Measurements from ENCODE around the gene KCMF1. TPM values are rescaled to one million over a fixed set of nuclear protein-coding genes. Genes with fewer than 3 reads are reported as not detected.

KCMF1 gene
- total and polyA plus RNA-seq, 4 donors: 15.8 to 71.0 (median 47.4) TPM

DNA sequence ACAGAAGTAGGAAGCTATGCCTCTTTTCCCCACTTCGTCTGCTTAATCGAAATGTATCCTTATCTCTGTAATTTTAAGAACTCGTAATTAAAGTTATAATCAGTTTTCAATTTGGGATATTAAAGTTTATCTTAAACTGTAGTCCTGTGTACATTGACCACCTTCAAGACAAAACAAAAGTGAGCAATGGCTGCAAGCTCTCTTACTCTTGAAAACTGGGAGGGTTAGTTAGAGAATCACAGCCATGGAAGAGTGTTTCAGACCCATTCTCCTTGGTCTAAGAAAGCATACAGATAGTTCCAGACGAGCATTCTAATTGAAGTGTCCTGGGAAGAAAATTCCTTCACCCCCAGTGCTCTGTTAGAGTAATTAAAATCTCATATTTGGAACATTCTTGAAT, 2.0 kb downstream of the KCMF1 start:
- no peak for ATAC-seq (ENCODE audit: insufficient read depth, low FRiP score)
- Histone ChIP-seq H3K4me1 (ENCODE audit: control insufficient read depth in 5 of 5, insufficient read depth in 5 of 5, low read length in 5 of 5) (peaks cover 9 to 38% (median 23%) of the 10 kb centered on the region in 5 donors), H3K27ac (ENCODE audit: low read depth in 1 of 2, low read length in 1 of 2) (peak overlapping the region in 1 of 2 donors; percentile 21), H3K9ac (ENCODE audit: insufficient read depth in 1 of 2, low read length in 2 of 2) (peak overlapping the region in 1 of 2 donors; percentile 95), H3K4me3 (no peak overlapping the region), H3K36me3 (ENCODE audit: control insufficient read depth in 4 of 4, insufficient read depth in 4 of 4, low read length in 4 of 4) (peaks cover 0 to 1% (median 0%) of the 10 kb centered on the region in 4 donors), H3K27me3 (ENCODE audit: control insufficient read depth in 3 of 3, insufficient read depth in 3 of 3, low read length in 2 of 3) (no peaks in the 10 kb centered on the region), H3K9me3 (ENCODE audit: control insufficient read depth in 4 of 4, insufficient read depth in 3 of 4, low read length in 3 of 4) (no peaks in the 10 kb centered on the region)
- 12 to 33% methylated on average over 4 of the region's 4 CpGs for WGBS, 2 donors
- DNase-seq: peak in 1 of 3 donors; percentile 36
- TF ChIP-seq, protein P1, sequence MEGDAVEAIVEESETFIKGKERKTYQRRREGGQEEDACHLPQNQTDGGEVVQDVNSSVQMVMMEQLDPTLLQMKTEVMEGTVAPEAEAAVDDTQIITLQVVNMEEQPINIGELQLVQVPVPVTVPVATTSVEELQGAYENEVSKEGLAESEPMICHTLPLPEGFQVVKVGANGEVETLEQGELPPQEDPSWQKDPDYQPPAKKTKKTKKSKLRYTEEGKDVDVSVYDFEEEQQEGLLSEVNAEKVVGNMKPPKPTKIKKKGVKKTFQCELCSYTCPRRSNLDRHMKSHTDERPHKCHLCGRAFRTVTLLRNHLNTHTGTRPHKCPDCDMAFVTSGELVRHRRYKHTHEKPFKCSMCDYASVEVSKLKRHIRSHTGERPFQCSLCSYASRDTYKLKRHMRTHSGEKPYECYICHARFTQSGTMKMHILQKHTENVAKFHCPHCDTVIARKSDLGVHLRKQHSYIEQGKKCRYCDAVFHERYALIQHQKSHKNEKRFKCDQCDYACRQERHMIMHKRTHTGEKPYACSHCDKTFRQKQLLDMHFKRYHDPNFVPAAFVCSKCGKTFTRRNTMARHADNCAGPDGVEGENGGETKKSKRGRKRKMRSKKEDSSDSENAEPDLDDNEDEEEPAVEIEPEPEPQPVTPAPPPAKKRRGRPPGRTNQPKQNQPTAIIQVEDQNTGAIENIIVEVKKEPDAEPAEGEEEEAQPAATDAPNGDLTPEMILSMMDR (IDR thresholded peaks at IDR 0.05; ENCODE audit: control extremely low read depth, extremely low read depth): no peak

DNA sequence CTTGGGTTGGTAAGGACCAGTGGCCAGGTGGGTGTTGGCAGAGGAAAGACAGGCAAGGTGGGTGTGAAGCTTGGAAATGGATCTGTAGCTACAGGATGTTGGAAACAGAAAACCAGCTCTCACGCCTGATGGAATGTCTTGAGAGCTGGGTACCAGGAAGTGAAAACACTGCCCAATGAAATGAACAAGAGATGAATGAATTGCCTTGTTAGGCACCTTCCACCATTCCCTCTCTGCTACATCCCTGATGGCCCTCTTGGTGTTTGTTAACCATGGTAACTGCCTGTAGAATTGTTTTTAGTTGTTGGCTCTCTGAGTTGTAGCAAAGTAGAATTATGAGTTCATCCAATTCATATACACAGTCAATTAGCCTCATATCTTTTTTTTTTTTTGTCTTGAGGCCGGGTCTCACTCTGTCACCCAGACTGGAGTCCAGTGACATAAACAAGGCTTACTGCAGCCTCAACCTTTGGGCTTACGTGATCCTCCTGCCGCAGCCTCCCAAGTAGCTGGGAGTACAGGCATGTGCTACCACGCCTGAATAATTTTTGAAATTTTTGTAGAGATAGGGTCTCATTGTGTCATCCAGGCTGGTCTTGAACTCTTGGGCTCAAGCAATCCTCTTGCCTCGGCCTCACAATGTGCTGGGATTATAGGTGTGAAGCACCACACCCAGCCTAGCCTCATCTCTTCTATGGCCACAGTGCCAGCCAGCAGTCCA, 9.5 kb downstream of the KCMF1 start:
- Histone ChIP-seq H3K36me3 (ENCODE audit: control insufficient read depth in 4 of 4, insufficient read depth in 4 of 4, low read length in 4 of 4) (peaks cover 0 to 2% (median 0%) of the 10 kb centered on the region in 4 donors), H3K27me3 (ENCODE audit: control insufficient read depth in 3 of 3, insufficient read depth in 3 of 3, low read length in 2 of 3) (no peaks in the 10 kb centered on the region), H3K4me1 (ENCODE audit: control insufficient read depth in 5 of 5, insufficient read depth in 5 of 5, low read length in 5 of 5) (peaks cover 0 to 16% (median 9%) of the 10 kb centered on the region in 5 donors), H3K9ac (ENCODE audit: insufficient read depth in 1 of 2, low read length in 2 of 2) (no peak overlapping the region), H3K27ac (ENCODE audit: low read depth in 1 of 2, low read length in 1 of 2) (no peak overlapping the region), H3K4me3 (no peak overlapping the region), H3K9me3 (ENCODE audit: control insufficient read depth in 4 of 4, insufficient read depth in 3 of 4, low read length in 3 of 4) (no peaks in the 10 kb centered on the region)
- no peak for DNase-seq
- WGBS, 2 donors: 90% methylated on average over 6 of the region's 6 CpGs
- no peak for ATAC-seq (ENCODE audit: insufficient read depth, low FRiP score)
- TF ChIP-seq, protein P1 (IDR thresholded peaks at IDR 0.05; ENCODE audit: control extremely low read depth, extremely low read depth): no peak

DNA sequence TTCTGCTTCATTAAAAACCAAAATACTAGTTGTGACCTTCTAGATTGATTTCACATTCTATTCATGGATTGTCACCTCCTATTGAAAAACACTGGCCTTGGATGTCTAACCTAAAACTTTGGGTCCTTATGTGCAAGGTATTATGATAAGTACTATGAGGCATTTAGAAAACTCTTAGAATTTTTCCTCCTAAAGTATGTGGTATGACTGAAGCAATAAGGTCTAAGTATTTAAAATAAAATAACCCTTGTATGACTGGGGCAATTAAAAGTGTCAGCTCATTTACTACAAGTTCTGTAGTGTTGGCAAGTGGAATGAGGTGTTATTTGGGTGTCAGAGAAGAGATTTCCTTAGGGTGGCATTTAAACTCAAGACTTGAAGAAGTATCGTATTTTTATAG, 15.1 kb downstream of the KCMF1 start:
- Histone ChIP-seq H3K27ac (ENCODE audit: low read depth in 1 of 2, low read length in 1 of 2) (no peak overlapping the region), H3K4me3 (no peak overlapping the region), H3K9me3 (ENCODE audit: control insufficient read depth in 4 of 4, insufficient read depth in 3 of 4, low read length in 3 of 4) (no peaks in the 10 kb centered on the region), H3K9ac (ENCODE audit: insufficient read depth in 1 of 2, low read length in 2 of 2) (no peak overlapping the region), H3K4me1 (ENCODE audit: control insufficient read depth in 5 of 5, insufficient read depth in 5 of 5, low read length in 5 of 5) (peaks cover 0 to 33% (median 4%) of the 10 kb centered on the region in 5 donors), H3K27me3 (ENCODE audit: control insufficient read depth in 3 of 3, insufficient read depth in 3 of 3, low read length in 2 of 3) (no peaks in the 10 kb centered on the region), H3K36me3 (ENCODE audit: control insufficient read depth in 4 of 4, insufficient read depth in 4 of 4, low read length in 4 of 4) (no peaks in the 10 kb centered on the region)
- WGBS, 2 donors: 83 to 84% methylated on average over 1 of the region's 1 CpG
- TF ChIP-seq, protein P1 (IDR thresholded peaks at IDR 0.05; ENCODE audit: control extremely low read depth, extremely low read depth): no peak
- DNase-seq (no peak), ATAC-seq (ENCODE audit: insufficient read depth, low FRiP score) (no peak)
